Choroid plexus epithelial cell (primary cell): ENCODE data around the gene GJA3.

Source experiments
- DNase-seq: peaks from one replicate; pipeline ENCODE4 v3.0.0-alpha.2; 2010; ENCODE audit warnings: low read depth
- H3K4me3 ChIP-seq: 2 replicates; pipeline ENCODE4 v1.5.1; 2011; ENCODE audit warnings: low read depth, mild to moderate bottlenecking, control low read depth, low read length, moderate library complexity
- TF ChIP-seq, protein P1 (sequence below): conservative IDR thresholded peaks from 2 replicates; pipeline ENCODE4 v1.5.1; 2011; ENCODE audit warnings: low read depth, mild to moderate bottlenecking, control low read depth, inconsistent platforms, low read length, moderate library complexity

The GJA3 gene

DNA sequence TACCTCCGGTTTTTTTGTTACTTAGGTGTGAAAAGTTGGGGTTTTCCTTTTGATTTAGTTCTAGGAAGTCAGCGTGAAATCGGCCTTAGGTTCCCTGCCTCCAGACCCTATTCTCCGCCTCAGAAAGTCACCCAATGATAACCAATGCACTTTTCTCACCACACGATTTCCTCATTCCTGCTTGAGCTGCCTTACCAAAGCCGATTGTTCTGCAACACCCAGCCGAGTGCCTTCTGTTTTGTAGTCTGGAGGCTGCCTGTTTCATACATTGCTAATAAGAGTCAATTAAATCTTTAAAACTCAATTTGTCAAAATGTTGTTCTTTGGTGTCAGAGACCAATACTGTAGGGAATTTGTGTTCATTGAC is 39.7 kb downstream of the GJA3 start:
- TF ChIP-seq, protein P1, sequence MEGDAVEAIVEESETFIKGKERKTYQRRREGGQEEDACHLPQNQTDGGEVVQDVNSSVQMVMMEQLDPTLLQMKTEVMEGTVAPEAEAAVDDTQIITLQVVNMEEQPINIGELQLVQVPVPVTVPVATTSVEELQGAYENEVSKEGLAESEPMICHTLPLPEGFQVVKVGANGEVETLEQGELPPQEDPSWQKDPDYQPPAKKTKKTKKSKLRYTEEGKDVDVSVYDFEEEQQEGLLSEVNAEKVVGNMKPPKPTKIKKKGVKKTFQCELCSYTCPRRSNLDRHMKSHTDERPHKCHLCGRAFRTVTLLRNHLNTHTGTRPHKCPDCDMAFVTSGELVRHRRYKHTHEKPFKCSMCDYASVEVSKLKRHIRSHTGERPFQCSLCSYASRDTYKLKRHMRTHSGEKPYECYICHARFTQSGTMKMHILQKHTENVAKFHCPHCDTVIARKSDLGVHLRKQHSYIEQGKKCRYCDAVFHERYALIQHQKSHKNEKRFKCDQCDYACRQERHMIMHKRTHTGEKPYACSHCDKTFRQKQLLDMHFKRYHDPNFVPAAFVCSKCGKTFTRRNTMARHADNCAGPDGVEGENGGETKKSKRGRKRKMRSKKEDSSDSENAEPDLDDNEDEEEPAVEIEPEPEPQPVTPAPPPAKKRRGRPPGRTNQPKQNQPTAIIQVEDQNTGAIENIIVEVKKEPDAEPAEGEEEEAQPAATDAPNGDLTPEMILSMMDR, result no peak
- H3K4me3 ChIP-seq, result no peak overlapping the region
- peak; percentile 24 for DNase-seq

DNA sequence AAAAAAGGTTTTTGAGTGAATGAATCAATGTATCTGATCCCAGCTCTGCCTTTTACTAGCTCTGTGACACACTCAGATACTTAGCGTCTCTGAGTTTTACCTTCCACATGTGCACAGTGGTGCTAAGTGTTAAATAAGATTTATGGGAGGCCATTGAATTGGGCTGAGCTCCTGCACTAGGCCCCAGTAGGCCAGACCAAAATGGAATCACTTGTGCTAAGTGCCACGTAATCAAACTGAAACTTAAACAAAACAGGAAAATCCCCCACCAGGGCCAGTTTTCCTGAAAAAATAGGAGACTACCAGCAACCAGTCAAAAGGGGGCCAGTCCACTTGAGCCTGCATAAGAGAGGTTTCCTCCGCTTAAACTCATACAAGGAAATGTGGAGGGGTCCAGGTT is 40.9 kb downstream of the GJA3 start:
- no peak overlapping the region for H3K4me3 ChIP-seq
- no peak for DNase-seq
- TF ChIP-seq, protein P1, result no peak

DNA sequence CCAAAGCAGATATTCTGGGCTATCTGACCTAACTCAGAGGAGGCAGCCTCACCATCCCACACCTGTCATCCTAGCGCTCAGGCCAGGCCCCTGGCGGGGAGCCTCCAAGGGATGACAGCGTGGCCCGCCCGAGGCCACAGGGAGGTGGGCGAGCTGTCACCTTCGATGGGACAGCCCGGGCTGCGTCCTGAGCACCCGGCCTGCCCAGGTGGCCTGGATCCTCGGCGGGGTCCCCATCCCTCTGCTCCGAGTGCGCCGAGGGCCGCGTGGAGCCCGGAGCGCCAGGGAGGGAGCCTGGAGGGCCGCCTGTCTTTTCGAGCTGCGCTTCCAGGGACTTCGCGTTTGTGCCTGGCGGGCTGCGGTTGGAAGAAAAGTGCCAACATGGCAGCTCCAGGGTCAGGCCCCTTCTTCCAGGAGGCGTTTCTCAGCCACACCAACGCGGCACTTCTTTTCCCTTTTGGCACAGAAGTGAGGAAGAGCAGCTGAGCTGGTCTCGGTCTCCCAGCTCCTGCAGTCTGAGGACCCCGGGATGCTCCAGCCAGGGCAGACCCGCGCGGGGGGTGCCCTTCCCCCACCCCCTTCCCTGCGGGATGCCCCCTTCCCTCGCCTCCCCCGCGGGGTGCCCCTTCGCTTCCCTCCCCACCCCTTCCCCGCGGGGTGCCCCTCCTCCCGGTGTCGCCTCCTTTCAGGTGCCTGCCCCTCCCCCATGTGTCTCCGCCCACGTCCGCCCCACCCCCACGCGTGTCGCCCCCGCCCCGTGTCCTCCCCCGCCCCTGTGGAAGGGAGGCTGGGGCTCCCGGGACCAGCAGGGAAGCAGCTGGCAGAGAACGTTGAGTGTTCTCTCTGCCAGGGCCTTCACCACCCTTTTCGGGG is 42.3 kb downstream of the GJA3 start:
- peak overlapping the region; percentile 64 for H3K4me3 ChIP-seq
- TF ChIP-seq, protein P1, result no peak

DNA sequence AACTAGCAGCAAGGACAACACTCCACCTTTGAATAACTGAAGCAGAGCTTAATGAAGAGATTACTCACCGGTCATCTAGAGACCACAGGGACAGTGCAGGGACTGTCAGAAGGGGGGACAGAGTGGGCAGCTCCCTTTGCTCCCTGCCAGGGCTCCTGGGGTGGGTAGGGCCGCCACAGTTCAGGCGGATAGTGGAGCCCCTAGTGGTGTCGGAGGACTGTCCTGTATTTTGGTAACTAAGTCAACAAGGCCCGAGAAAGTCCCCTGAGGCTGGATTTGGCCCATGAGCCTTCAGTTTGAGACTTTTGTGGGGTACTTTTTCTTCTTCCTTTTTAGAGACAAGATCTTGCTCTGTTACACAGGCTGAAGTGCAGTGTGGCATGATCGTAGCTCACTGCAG is 44.6 kb downstream of the GJA3 start:
- DNase-seq, result no peak
- TF ChIP-seq, protein P1, result no peak

More for the DNA sequence above, 42.3 kb downstream of the GJA3 start:
- DNase-seq, result peak; percentile 35

DNA sequence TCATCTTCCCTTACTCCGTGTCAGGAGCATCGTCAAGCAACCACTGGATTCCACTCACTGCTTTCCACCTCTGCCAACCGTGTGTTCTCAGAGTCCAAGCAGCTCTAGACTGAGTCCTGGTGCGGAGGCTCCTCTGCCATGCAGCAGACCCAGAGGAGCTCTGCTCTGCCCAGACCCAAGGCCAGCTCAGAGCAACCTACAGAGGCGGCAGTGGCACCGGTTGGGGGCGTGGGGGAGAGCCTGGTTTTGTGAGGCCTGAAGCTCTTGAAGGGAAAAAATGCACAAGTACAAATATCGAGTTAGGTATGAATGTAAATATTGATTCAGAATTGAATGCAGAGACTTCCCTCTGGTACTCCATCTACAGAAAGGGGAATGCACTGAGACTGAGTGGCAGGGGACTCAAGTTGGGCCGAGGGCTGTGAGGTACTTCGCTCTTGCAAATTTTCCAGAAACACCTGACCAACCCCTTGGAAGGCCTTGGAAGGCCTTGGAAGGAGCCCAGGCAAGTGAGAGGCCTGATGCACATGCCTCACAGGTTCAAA is 46.7 kb downstream of the GJA3 start:
- TF ChIP-seq, protein P1, result no peak
- DNase-seq, result no peak
- no peak overlapping the region for H3K4me3 ChIP-seq

More for the DNA sequence above, 44.6 kb downstream of the GJA3 start:
- no peak overlapping the region for H3K4me3 ChIP-seq

DNA sequence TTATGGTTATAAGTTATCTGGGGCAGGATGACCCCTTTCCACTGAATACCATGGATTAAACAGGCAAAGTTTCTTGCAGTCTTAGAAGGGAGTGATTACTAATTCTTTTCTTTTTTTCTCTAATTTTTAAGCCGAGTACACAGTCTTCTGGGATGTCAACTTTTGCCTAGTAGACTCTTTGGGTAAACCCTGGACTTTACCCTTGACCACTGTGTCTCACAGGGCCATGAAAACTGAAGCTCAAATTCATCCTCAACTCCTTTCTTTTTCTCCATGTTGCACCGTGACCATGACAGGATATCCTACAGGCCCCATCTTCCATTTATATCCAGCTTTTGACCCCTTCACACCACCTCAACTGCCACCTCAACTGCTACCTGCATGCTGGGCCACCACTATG is 51.8 kb downstream of the GJA3 start:
- no peak overlapping the region for H3K4me3 ChIP-seq
- TF ChIP-seq, protein P1, result no peak
- no peak for DNase-seq

DNA sequence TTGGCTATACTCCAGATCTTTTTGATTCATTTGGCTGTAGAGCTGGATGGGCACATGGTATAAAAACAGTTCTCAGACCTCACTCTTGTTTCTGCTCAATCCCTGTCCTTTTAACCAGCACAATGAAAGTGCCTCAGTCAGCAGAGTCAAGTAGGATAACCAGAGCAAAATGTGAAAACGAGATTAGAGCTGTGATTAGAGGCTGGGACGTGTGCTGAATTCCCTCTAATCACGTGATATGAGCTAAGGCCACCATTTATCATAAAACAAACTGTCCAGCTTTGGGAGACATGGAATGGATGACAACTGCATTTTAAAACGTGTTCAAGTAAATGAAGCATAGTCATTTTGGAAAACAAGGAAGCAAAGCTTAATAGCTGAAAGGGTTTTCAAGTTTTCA is 54.1 kb downstream of the GJA3 start:
- TF ChIP-seq, protein P1, result no peak
- DNase-seq, result no peak
- no peak overlapping the region for H3K4me3 ChIP-seq
